K562 (cell line): ENCODE results near the gene HOXB1.

ENCODE experiments used
- FOXM1 ChIP-seq, 2 experiments: fragments of 450-650 bp in 1 of 2; sonication (generic) in 1 of 2; formaldehyde crosslinking in 1 of 2; IDR thresholded peaks; 2 replicates each; pipeline versions ENCODE4 v1.6.1 to v1.9.0; 2017 to 2022; ENCODE audit warnings: low read depth in 2 of 2, mild to moderate bottlenecking in 2 of 2, missing genetic modification reagents in 1 of 2, moderate library complexity in 1 of 2
- GABPA ChIP-seq: fragments of 200-800 bp; sonication (Bioruptor generic); conservative IDR thresholded peaks from 2 replicates; pipeline ENCODE4 v1.6.1; 2016; ENCODE audit warnings: low read depth, missing genetic modification characterization, missing compliant biosample characterization
- HNRNPLL ChIP-seq: fragments of 200-400 bp; formaldehyde crosslinking; IDR thresholded peaks from 2 replicates; pipeline ENCODE4 v1.6.1; 2017; ENCODE audit warnings: low read length, low read depth, mild to moderate bottlenecking; ENCODE audit not compliant: poor library complexity, severe bottlenecking
- KAT8 ChIP-seq: fragments of 450-650 bp; IDR thresholded peaks from 2 replicates; pipeline ENCODE4 v1.6.1; 2016; ENCODE audit warnings: low read depth, mild to moderate bottlenecking
- MAZ ChIP-seq, 2 experiments: fragments of 450-650 bp in 1 of 2; sonication (generic) in 1 of 2; formaldehyde crosslinking; IDR thresholded peaks in 1 of 2; conservative IDR thresholded peaks in 1 of 2; 2 replicates each; pipeline versions ENCODE4 v1.4.0 to v1.5.0; 2020; ENCODE audit warnings: mild to moderate bottlenecking in 1 of 2, missing genetic modification reagents in 1 of 2
- NFRKB ChIP-seq: fragments of 450-650 bp; IDR thresholded peaks from 2 replicates; pipeline ENCODE4 v1.6.1; 2016; ENCODE audit warnings: low read depth
- POLR2A ChIP-seq: fragments of 450-650 bp; conservative IDR thresholded peaks from 2 replicates; pipeline ENCODE4 v1.6.1; 2016
- ZNF316 ChIP-seq: fragments of 450-650 bp; IDR thresholded peaks from 2 replicates; pipeline ENCODE4 v1.6.1; 2016
- TF ChIP-seq, protein P1 (sequence below), 2 experiments: IDR thresholded peaks; 2 replicates each; pipeline ENCODE4 v1.6.1; 2012; ENCODE audit warnings: improper control_type of control experiment in 2 of 2, low read depth in 2 of 2, low read length in 2 of 2, borderline replicate concordance in 1 of 2
- TF ChIP-seq, protein P2 (sequence below): fragments of 450-650 bp; conservative IDR thresholded peaks from 2 replicates; pipeline ENCODE4 v1.6.1; 2016; ENCODE audit warnings: missing genetic modification characterization, low read depth, mild to moderate bottlenecking, missing compliant biosample characterization, moderate library complexity

DNA sequence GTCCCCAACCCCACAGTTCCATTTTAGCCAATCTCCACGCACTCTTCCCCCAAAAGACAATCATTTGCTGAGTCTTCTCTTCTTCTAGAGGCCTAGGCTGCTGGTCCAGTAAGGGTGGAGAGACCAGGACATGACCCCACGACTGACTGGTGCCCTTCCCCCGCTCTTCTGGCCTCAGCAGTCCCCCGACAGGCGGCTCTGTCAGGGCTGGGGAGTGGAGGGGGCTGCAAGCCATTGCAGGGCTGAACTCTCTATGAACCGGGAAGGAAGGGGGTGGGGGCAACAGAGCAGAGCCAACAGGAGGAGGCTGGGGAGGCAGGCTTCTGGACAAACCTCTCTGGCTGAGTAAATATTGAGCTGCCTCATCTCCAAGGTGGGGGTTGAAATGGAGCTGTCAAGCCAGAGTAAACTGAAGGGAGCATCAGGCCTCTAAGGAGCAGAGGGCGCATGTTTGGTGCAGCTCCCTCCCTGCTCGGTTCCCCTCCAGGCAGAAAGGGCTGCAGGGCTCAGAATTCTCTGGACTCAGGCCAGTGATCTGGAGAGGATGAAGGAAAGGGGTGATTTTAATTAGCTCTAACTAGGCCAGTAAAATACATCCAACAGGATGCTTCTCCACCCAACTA lies 8.7 kb downstream of the HOXB1 start:
- peak; percentile 49; the same call in 1 of the 2 replicates for TF ChIP-seq NFRKB
- TF ChIP-seq, protein P1, sequence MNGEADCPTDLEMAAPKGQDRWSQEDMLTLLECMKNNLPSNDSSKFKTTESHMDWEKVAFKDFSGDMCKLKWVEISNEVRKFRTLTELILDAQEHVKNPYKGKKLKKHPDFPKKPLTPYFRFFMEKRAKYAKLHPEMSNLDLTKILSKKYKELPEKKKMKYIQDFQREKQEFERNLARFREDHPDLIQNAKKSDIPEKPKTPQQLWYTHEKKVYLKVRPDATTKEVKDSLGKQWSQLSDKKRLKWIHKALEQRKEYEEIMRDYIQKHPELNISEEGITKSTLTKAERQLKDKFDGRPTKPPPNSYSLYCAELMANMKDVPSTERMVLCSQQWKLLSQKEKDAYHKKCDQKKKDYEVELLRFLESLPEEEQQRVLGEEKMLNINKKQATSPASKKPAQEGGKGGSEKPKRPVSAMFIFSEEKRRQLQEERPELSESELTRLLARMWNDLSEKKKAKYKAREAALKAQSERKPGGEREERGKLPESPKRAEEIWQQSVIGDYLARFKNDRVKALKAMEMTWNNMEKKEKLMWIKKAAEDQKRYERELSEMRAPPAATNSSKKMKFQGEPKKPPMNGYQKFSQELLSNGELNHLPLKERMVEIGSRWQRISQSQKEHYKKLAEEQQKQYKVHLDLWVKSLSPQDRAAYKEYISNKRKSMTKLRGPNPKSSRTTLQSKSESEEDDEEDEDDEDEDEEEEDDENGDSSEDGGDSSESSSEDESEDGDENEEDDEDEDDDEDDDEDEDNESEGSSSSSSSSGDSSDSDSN (IDR thresholded peaks at IDR 0.05; ENCODE audit: borderline replicate concordance in 1 of 2, low read depth in 2 of 2, low read length in 2 of 2) = peak in 1 of 2 experiments; percentile 47; a peak in 1 of 4 replicates
- no peak for TF ChIP-seq HNRNPLL
- peak; percentile 59; the same call in 1 of the 2 replicates for TF ChIP-seq ZNF316
- TF ChIP-seq, protein P2, sequence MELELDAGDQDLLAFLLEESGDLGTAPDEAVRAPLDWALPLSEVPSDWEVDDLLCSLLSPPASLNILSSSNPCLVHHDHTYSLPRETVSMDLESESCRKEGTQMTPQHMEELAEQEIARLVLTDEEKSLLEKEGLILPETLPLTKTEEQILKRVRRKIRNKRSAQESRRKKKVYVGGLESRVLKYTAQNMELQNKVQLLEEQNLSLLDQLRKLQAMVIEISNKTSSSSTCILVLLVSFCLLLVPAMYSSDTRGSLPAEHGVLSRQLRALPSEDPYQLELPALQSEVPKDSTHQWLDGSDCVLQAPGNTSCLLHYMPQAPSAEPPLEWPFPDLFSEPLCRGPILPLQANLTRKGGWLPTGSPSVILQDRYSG = no peak
- peak in 1 of 2 experiments; percentile 92; a peak in 2 of 4 replicates for TF ChIP-seq MAZ (CRISPR knock-in tag; conservative IDR thresholded peaks at IDR 0.05 in 1 of 2, IDR thresholded peaks at IDR 0.05 in 1 of 2)
- TF ChIP-seq KAT8 = no peak
- peak; percentile 44; the same call in 1 of the 2 replicates for TF ChIP-seq POLR2A
- TF ChIP-seq GABPA (tag) = no peak
- no peak for TF ChIP-seq FOXM1 (IDR thresholded peaks at IDR 0.05; ENCODE audit: low read depth)
- TF ChIP-seq FOXM1 (CRISPR knock-in tag; IDR thresholded peaks at IDR 0.05; ENCODE audit: low read depth) = no peak
